MM.1S (cell line): Measurements from ENCODE around the gene PTTG1IP.

Source experiments
- DNase-seq: peaks from one replicate; pipeline ENCODE4 v3.0.0-alpha.2; 2015
- H2AFZ ChIP-seq: fragments of 300-600 bp; sonication (generic); 2 replicates; pipeline ENCODE4 v1.6.0; 2016; ENCODE audit warnings: antibody characterized with exemption, low read length
- H3F3A ChIP-seq: fragments of 300-600 bp; sonication (generic); 2 replicates; pipeline ENCODE4 v1.6.1; 2016; ENCODE audit warnings: mild to moderate bottlenecking, antibody characterized with exemption, low read length, moderate library complexity, mixed read lengths; ENCODE audit not compliant: insufficient read depth
- H3K27ac ChIP-seq: fragments of 300-600 bp; sonication (generic); 2 replicates; pipeline ENCODE4 v1.5.1; 2016; ENCODE audit warnings: mild to moderate bottlenecking, low read length
- H3K27me3 ChIP-seq: fragments of 300-600 bp; sonication (generic); replicated peaks from 2 replicates; pipeline ENCODE4 v1.6.0; 2016; ENCODE audit warnings: low read length; ENCODE audit not compliant: insufficient read depth
- H3K36me3 ChIP-seq: fragments of 300-600 bp; sonication (generic); replicated peaks from 2 replicates; pipeline ENCODE4 v1.6.1; 2016; ENCODE audit warnings: mild to moderate bottlenecking, low read length, mixed read lengths; ENCODE audit not compliant: insufficient read depth
- H3K4me1 ChIP-seq: fragments of 300-600 bp; sonication (generic); 2 replicates; pipeline ENCODE4 v1.6.1; 2016; ENCODE audit warnings: low read length, mixed read lengths
- H3K4me2 ChIP-seq: fragments of 300-600 bp; sonication (generic); 2 replicates; pipeline ENCODE4 v1.6.0; 2016; ENCODE audit warnings: low read depth, low read length
- H3K4me3 ChIP-seq: fragments of 300-600 bp; sonication (generic); 2 replicates; pipeline ENCODE4 v1.5.1; 2016; ENCODE audit warnings: low read length, mixed read lengths
- H3K79me2 ChIP-seq: fragments of 300-600 bp; sonication (generic); 2 replicates; pipeline ENCODE4 v1.6.1; 2016; ENCODE audit warnings: mixed run types, low read length, mixed read lengths
- H3K9ac ChIP-seq: fragments of 300-600 bp; sonication (generic); 2 replicates; pipeline ENCODE4 v1.6.1; 2016; ENCODE audit warnings: low read length, mixed read lengths
- H3K9me2 ChIP-seq: fragments of 300-600 bp; sonication (generic); replicated peaks from 2 replicates; pipeline ENCODE4 v1.6.1; 2016; ENCODE audit warnings: mild to moderate bottlenecking, low read length, mixed read lengths; ENCODE audit not compliant: insufficient read depth
- H3K9me3 ChIP-seq: fragments of 300-600 bp; sonication (generic); replicated peaks from 2 replicates; pipeline ENCODE4 v1.6.1; 2016; ENCODE audit warnings: mild to moderate bottlenecking, low read length, mixed read lengths; ENCODE audit not compliant: insufficient read depth
- H4K20me1 ChIP-seq: fragments of 300-600 bp; sonication (generic); 2 replicates; pipeline ENCODE4 v1.6.1; 2016; ENCODE audit warnings: mild to moderate bottlenecking, low read length, moderate library complexity, mixed read lengths; ENCODE audit not compliant: insufficient read depth
- CTCF ChIP-seq: fragments of 300-600 bp; sonication (generic); IDR thresholded peaks from 2 replicates; pipeline ENCODE4 v1.5.1; 2016; ENCODE audit warnings: antibody characterized with exemption, low read length, mixed read lengths
- EZH2 ChIP-seq: fragments of 300-600 bp; sonication (generic); optimal IDR thresholded peaks from 2 replicates; pipeline ENCODE3; 2017; ENCODE audit warnings: low read depth, mild to moderate bottlenecking, antibody characterized with exemption, low read length, mixed read lengths
- EZH2phosphoT487 ChIP-seq: fragments of 300-600 bp; sonication (generic); IDR thresholded peaks from 2 replicates; pipeline ENCODE4 v1.6.1; 2018; ENCODE audit warnings: antibody characterized with exemption, low read length

PTTG1IP gene

GRCh38 chr21:44895859-44896258 is 22.4 kb upstream of the PTTG1IP start:
- no peak overlapping the region for H3K9ac ChIP-seq
- H3F3A ChIP-seq: no peaks in the 10 kb centered on the region
- H3K27ac ChIP-seq: no peak overlapping the region
- H3K79me2 ChIP-seq: no peaks in the 10 kb centered on the region
- DNase-seq: no peak
- H3K4me2 ChIP-seq: no peak overlapping the region
- H3K9me3 ChIP-seq: no peaks in the 10 kb centered on the region
- H3K9me2 ChIP-seq: no peaks in the 10 kb centered on the region
- H3K27me3 ChIP-seq: peaks cover 96% of the 10 kb centered on the region
- no peaks in the 10 kb centered on the region for H3K4me1 ChIP-seq
- no peak overlapping the region for H2AFZ ChIP-seq
- H4K20me1 ChIP-seq: no peaks in the 10 kb centered on the region
- no peak for TF ChIP-seq CTCF
- no peak for TF ChIP-seq EZH2phosphoT487
- TF ChIP-seq EZH2: no peak
- no peak overlapping the region for H3K4me3 ChIP-seq
- H3K36me3 ChIP-seq: no peaks in the 10 kb centered on the region

GRCh38 chr21:44894687-44895302 is 21.3 kb upstream of the PTTG1IP start:
- no peak for TF ChIP-seq EZH2
- no peak for TF ChIP-seq EZH2phosphoT487
- TF ChIP-seq CTCF: no peak
- H3K4me2 ChIP-seq: no peak overlapping the region
- no peaks in the 10 kb centered on the region for H3K9me3 ChIP-seq
- no peak overlapping the region for H3K9ac ChIP-seq
- peaks cover 96% of the 10 kb centered on the region for H3K27me3 ChIP-seq
- no peaks in the 10 kb centered on the region for H3F3A ChIP-seq
- no peaks in the 10 kb centered on the region for H3K4me1 ChIP-seq
- no peak overlapping the region for H2AFZ ChIP-seq
- H3K4me3 ChIP-seq: no peak overlapping the region
- H4K20me1 ChIP-seq: no peaks in the 10 kb centered on the region
- no peaks in the 10 kb centered on the region for H3K36me3 ChIP-seq
- no peaks in the 10 kb centered on the region for H3K79me2 ChIP-seq
- DNase-seq: no peak
- H3K9me2 ChIP-seq: no peaks in the 10 kb centered on the region
- no peak overlapping the region for H3K27ac ChIP-seq

- Histone ChIP-seq H3F3A (no peaks in the 10 kb centered on the region), H3K4me1 (no peaks in the 10 kb centered on the region), H3K9me3 (no peaks in the 10 kb centered on the region), H3K4me2 (no peak overlapping the region), H3K27me3 (peaks cover 96% of the 10 kb centered on the region), H3K27ac (no peak overlapping the region), H3K9me2 (no peaks in the 10 kb centered on the region), H3K36me3 (no peaks in the 10 kb centered on the region), H4K20me1 (no peaks in the 10 kb centered on the region), H2AFZ (no peak overlapping the region), H3K79me2 (no peaks in the 10 kb centered on the region), H3K4me3 (no peak overlapping the region), H3K9ac (no peak overlapping the region)
- no peak for TF ChIP-seq EZH2phosphoT487
- no peak for TF ChIP-seq CTCF
- no peak for TF ChIP-seq EZH2
- no peak for DNase-seq
These were observed 20.6 kb upstream of the PTTG1IP start for GRCh38 chr21:44893948-44894656.
